ENCODE measurements around the gene INSIG1. TPM values are rescaled to one million over a fixed set of nuclear protein-coding genes. Genes with fewer than 3 reads are reported as not detected.

INSIG1 gene
- total and polyA plus RNA-seq, 2 of the 4 experiments (the other 2 are of a cell fraction): 19.0 to 26.0 TPM

DNA sequence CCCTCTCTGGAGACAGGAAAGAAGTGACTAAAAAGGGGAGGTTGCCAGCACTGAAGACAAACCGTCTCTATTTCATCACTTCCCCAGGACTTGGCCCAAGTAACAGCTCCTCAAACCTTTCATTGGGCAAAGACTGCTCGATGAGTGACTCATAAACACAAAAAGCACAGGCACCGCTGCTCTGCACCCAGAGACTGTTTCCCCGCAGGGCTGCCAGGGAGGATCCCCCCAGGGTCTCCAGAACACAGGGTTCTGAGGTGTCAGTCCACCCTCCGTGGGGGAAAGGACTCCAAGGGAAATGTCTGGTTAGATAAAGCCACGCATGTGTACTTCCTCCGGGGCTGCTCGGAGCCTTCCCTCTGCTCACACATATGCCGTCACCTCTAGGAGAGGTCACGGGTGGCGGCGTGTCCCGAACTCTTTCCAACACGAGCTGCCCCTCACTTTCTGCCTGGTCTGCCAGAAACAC is 59.9 kb downstream of the INSIG1 start:
- H3K27me3 ChIP-seq (ENCODE audit: control insufficient read depth, insufficient read depth, low read length): peaks cover 40% of the 10 kb centered on the region
- ChIA-PET POLR2A (ENCODE audit: unreplicated experiment) (no interaction called here), CTCF (no interaction called here)
- H3K9me1 ChIP-seq (ENCODE audit: insufficient read depth, low read length): peaks cover 6% of the 10 kb centered on the region; the same call in 1 of the 2 replicates
- H2BK15ac ChIP-seq (ENCODE audit: low read depth, low read length): no peak overlapping the region
- H2AFZ ChIP-seq (replicated peaks; ENCODE audit: low read length, poor library complexity): no peak overlapping the region
- no TSS peak for BruUV-seq (replicated peaks)
- no peak overlapping the region for H3K9ac ChIP-seq (ENCODE audit: low read depth, low read length)
- WGBS, 2 experiments (ENCODE audit: extremely low coverage in 2 of 2, insufficient read length in 1 of 2): no CpG with 5 or more reads among the region's 14 CpGs
- no peaks in the 10 kb centered on the region for H3K4me1 ChIP-seq (ENCODE audit: control insufficient read depth, insufficient read depth, low read length)
- H3K79me1 ChIP-seq (ENCODE audit: low read depth in 1 of 2, low read length in 2 of 2): no peaks in the 10 kb centered on the region
- no peak overlapping the region for H3K14ac ChIP-seq (replicated peaks; ENCODE audit: low read depth, low read length)
- H3K4ac ChIP-seq (ENCODE audit: low read depth, low read length): no peak overlapping the region
- no peak overlapping the region for H3K18ac ChIP-seq (ENCODE audit: low read depth, low read length)
- no peak overlapping the region for H4K5ac ChIP-seq (ENCODE audit: low read depth, low read length)
- H2AK5ac ChIP-seq (ENCODE audit: low read depth, low read length): no peak overlapping the region
- H3K56ac ChIP-seq (ENCODE audit: extremely low read depth, insufficient read depth, low read length): no peak overlapping the region
- dilution Hi-C loops (cut with HindIII; ENCODE audit: low sequenced_read_pairs, unreplicated experiment) (no loop called here), intact Hi-C loops (cut with micrococcal nuclease) (no loop called here), in situ Hi-C loops (cut with MboI; ENCODE audit: low sequenced_read_pairs) (no loop called here)
- H3K23ac ChIP-seq (ENCODE audit: low read depth, low read length): no peak overlapping the region
- no peak overlapping the region for H4K8ac ChIP-seq (ENCODE audit: low read depth in 2 of 2, low read length in 2 of 2)
- H2BK5ac ChIP-seq (ENCODE audit: low read depth, low read length, poor library complexity, severe bottlenecking): no peak overlapping the region
- H4K20me1 ChIP-seq (ENCODE audit: insufficient read depth, low read length): no peaks in the 10 kb centered on the region
- H3K27ac ChIP-seq (ENCODE audit: insufficient read depth, low read length): no peak overlapping the region
- H2BK20ac ChIP-seq (ENCODE audit: low read depth, low read length): no peak overlapping the region
- no peak overlapping the region for H3K4me2 ChIP-seq (ENCODE audit: low read depth, low read length)
- TF ChIP-seq RCOR1 (IDR thresholded peaks at IDR 0.05; ENCODE audit: insufficient replicate concordance, low read length): no peak
- peak; percentile 54; the same call in 1 of the 2 replicates for TF ChIP-seq CEBPB (IDR thresholded peaks at IDR 0.05; ENCODE audit: low read depth, low read length)
- H3K4me3 ChIP-seq (ENCODE audit: insufficient read depth, low read depth, low read length): no peak overlapping the region
- no peak overlapping the region for H4K91ac ChIP-seq (ENCODE audit: insufficient read depth, low read depth, low read length)
- ATAC-seq (ENCODE audit: low read depth): no peak; the same call in none of the 2 replicates
- peak; percentile 32 for DNase-seq
- H2AK9ac ChIP-seq (replicated peaks; ENCODE audit: low read depth, low read length, poor library complexity): no peak overlapping the region
- no peaks in the 10 kb centered on the region for H3K9me3 ChIP-seq (ENCODE audit: control insufficient read depth, insufficient read depth, low read length)
- H3K36me3 ChIP-seq (ENCODE audit: control insufficient read depth, insufficient read depth, low read length): no peaks in the 10 kb centered on the region
- H2BK120ac ChIP-seq (ENCODE audit: low read depth, low read length): no peak overlapping the region

All from IMR-90 (cell line).